NCI-H1092 treated with DMSO at 0.1 percent for 48 hours (cell line): ENCODE results near the gene MACROH2A1.

Source experiments
- DNase-seq: peaks from one replicate; lab custom pipeline; 2025; lab: John Stamatoyannopoulos, UW

MACROH2A1 gene

DNA sequence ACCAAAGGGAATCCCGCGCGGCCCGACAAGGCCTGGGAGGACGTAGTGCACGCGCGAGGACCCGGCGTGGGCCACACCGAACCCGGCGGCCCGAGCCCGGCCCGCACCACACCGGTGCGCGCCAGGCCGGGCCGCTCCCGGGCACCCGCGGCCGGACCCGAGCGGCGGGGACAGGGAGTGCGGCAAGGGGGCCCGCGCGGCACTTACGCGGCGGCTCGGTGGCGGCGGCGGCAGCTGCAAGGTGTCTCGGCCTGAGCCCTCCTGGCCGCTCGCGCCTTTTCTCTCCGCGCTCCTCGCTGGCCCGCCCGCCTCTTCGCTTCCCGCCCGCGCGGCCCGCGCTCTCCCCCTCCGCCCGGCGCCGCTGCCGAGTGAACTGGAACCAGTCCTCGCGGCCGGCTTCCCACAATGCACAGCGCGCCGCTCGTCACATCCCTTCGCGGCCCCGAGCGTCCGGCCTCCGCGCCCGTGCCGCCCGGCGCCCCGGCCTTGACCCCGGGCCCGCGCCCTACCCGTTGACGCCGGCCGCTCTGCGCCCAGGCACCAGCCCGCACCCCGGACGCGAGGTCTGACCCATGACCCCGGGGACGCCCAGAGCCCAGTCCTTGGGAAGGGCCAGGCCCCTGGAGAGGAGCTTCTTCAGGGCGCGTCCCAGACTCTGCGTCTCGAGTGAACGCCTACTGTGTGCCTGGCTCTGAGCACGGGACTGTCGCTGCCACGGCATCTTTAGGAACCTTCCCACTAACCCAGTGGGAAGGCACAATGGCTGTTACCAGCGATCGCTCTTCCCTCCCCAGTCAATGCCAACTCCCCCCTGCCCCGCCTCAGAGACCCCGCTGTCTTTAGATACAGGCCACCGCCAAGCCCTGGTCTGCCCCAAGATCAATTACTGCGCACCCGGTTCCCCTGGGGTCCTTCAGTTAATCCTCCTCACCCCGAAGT, at the start of gene MACROH2A1:
Gene MACROH2A1, minus strand, starts transcription at position 377 of the 939 bp plus-strand sequence. CDS start 10,138 bp downstream, outside the sequence.
- peak; percentile 71 for DNase-seq

DNA sequence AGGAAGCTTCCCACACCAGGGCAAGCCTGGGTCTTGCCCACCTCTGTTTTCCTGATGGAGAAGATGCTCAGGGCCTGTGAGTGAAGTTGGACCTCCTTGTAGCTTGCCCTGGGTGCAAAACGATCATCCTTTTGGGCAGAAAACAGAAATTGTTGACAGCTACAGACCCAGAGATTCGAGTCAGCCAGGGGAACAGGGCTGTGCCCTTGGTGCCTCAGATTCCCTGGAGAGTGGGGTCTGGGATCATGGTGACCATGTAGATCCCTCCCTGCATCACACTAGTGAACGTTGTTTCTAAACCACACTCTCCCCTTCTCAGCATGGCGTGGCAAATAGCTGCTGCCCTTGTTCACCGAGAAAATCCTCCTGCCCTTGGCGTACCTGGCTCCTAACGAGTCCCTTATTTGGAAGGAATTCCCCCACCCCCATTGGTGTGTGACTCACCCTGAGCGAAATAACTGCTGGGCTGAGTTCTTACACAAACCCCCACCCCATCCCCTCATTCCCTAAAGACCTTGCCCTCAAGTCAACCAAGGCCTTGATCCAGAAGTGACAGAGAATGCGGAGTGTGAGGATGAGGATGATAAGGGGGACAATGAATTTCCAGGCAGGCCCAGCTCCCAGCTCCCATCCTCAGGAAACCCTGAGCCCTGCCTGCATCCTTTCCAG, 49.2 kb upstream of the MACROH2A1 start:
- DNase-seq: no peak

DNA sequence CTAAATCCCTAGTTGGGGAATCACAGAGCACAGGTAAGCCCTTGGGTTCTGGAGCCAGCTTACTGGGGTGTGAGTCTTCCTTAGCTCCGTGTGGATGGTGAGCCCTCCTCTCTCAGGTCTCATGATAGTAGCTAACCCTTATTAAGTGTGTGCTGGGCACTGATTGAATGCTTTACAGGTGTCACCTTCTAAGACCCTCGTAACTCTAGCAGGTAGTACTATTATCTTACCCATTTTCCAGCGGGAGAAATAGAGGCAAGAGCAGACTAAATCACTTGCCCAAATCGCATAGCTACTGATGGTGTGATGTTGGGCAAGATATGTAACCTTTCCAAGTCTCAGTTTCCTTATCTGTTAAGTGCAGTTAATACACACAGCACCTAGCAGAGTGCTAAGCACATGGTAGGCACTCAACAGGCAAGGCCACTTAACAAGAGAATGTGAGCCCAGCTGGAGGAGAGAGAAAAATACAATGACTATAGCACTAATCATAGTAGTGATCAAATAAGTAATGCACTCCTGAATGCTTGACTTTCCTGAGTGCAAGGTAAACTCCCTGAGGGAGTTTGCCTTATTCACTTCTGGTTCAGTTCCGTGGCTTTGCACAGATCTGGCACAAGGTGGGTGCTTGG, 48.4 kb upstream of the MACROH2A1 start, which contains the start of gene DCANP1:
Gene DCANP1, minus strand, starts transcription at position 51 of the 632 bp plus-strand sequence. CDS start 240 bp downstream, outside the sequence.
- DNase-seq: no peak

DNA sequence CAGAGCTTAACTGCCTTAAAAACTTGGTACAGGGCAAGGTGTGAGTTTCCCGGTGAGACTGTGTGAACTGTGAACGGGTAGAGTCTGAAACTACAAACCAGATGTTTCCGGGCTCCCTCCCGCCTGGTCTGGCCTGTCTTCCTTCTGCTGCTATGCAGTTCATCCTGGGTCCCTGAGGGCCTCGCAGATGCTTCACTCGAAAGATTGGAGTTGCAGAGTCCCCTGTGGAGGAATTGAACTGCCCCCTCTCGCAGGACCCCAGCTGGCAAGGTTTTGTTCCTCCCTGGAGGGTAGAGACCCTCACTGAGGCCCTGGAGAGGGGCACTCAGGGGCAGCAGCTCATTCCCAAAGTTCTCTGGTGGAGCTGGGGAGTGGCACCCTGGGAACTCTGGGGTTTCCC, 47.6 kb upstream of the MACROH2A1 start:
- DNase-seq: no peak

DNA sequence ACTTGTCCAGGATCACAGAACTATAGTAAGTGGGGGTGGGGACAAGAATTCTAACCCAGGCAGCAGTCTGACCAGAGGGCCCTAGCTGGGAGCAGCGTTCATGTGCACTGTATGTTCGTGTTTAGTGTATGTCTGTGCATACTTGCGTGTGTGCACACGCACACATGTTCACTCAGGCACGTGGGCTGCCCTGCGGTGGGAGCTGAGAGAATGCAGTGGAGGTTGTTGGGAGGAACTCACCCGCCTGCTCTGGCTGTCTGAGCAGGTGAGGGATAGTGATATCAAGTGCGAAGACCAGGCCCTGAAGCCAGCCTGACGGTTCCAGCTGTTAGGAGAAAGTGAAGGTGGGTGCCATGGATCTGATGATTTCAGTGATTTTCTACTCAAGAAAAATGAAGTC, 47.2 kb upstream of the MACROH2A1 start:
- DNase-seq: no peak

DNA sequence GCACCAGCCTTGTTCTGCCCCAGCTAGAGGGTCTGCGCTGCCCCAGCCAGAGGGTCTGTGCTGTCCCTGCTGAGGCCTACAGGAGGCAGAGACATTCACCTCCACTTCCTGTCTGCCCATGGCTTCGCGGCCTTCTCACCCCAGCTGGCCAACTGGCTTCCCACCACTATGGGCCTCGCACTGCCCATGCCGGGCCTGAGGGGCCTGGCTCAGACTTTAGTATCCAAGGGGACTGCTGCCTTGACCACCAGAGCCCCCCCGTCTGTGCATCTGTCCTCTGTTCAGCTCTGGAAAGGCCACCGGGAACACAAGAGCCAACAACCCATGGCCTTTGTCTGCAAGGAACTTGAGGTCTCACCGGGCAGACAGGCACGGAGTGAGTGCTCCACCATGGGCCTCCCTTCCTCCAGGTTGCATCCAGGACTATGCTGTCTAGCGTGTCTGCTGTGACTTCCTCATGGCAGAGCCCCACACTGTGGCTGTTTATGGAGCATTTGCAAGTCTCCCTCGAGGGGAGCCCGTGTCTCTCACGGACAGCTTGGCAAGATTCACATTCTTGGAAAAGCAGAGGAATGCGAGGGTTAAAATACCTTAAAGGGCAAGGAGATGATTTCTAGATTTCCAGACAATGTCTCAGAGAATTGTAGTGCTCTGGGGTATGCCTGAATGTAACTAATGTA, 46.4 kb upstream of the MACROH2A1 start:
- no peak for DNase-seq

DNA sequence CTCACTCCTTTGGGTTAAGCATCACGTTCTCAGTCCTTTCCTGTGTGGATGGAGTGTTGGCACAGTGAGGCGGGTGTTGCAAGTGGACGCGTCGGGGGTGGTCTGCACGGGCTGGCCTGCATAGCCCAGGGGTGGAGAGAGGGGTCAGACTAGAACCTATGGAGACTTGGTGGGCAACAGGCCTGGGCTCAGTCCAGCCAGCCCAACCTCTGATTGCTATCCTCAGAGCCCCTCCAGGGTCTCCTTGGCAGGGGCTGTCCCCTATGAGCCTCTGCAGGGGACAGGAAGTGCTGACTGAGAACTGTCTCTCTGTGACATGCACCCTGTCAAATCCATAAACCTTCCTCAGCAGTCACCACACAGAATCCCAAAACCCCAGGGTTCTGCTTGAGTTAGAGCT, 45.9 kb upstream of the MACROH2A1 start:
- no peak for DNase-seq

DNA sequence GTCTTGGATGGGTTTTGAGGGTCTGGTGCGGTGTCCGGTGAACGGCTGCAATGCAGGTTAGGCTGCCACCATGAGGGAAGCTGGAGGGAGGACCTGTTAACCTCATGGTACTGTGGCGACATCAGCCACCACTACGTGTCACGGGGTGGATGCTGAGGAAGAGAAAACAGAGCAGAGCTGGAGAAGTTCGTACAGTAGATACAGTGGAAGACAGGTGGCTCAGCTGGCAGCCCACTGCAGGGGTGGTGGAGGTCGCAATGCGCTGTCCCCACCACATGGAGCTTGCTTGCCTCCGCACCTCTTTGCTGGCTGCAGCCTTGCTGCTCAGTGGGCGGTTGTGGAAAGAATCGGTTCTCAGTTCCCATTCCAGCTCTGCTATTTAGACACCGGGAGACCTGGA, 45.3 kb upstream of the MACROH2A1 start:
- no peak for DNase-seq

DNA sequence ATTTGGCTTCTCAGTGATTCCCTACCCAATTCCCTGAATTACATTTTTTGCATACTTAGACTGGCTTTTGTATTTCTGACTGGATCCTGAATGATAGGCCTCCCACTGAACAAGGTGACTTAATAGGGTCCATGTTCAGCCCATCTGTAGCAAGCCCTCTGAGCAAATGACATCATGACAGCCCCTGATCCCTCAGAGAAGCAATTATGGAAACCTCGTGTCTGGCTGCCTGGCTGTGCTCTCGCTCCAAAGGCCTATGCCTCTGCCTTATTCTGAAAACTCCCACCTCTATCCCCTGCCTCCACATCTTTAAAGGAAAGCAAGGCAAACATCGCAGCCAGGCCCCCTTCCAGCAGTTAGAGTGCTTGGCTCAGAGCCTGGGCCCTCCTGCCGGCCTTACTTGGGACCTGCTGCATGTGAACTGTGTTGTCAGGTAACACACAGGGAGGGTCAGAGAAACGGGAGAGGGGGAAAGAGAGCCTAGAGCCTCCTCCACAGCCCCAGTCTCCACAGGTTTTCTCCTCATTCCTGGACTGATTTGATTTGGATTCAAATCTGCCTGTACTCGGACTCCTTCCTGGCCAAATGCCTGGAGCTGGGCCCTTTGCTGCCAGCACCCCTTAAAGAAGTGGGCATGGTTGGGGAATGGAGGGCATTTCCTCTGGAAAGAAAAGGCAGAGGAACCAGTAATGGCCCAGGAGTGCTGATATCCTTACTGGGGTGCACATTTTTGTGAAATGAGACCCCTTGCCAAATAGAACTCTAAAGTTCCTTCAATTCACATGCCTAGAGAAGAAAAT, 44.3 kb upstream of the MACROH2A1 start:
- peak; percentile 11 for DNase-seq

DNA sequence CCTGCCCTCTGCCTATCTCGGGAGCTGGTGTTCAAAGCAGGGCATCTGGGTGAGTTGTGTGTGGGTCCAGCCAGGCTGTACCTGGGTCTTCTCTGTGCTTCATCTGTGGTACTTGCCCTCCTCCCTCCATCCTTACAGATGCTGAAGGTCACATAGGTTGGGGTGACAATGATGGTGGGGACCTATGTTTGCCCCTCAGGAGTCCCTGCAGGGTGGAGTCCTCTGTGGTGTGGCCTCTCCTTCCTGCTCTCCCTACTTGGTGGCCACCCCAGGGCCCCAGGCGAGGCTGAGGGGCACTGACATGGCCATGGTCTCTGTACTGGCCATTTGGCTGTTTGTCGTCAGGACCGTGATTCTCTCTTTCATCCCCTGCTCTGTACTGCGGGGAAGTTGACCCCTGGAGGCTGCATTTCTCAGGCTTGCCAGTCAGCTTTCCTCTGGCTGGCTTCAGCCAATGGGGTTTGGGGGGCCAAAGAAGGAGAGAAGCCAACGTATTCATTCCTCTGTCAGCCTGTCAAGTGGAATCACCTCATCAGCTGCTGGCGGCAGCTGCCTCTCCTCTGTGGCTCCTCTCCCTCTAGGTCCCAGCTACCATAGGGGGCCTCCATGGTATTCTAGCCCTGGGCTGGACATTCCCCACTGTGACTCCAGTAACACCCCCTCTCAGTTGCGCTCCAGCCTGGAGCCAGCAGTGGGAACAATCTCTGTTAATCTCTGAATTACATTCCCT, 43.6 kb upstream of the MACROH2A1 start:
- no peak for DNase-seq

DNA sequence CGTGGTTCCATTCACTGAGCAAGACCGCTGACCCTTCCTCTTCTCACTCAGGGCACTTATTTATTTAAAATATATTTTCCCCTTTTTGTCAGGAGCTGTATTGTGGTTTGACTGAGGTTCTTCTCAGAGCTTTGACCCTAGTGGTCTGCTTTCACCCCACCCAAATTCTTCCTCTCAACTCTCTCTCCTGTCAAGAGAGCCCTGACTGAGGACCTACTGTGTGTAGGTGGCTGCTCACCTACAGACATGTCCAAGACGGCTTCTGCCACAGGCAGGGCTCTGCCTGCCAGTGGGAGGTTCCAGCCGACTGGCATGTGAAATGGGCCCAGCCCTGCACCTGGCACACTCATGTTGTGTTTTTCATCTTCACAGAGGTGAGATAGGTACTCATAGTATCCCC, 42.9 kb upstream of the MACROH2A1 start:
- DNase-seq: no peak

DNA sequence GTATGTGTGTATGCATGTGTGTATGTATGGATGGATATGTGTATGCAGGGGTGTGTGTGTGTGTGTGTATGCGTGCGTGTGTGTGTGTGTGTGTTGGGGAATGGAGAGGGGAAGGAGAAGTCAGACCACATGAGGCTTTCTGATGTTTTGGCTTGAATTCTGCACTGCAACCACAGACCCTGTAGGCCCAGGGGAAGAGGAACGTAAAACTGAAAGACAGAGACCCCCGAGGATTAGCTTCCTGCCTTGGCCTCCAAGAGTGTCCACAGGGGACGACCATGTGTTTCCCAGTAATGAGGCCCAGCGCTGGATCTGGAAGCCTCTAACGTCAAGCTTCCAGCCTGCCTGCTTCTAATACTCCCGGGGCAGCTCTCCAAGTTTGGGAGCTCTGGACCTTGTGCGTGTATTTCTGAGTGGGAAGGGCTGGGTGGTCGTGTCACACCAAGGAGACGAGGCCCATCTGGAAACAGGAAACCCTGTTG, 42.4 kb upstream of the MACROH2A1 start:
- no peak for DNase-seq

DNA sequence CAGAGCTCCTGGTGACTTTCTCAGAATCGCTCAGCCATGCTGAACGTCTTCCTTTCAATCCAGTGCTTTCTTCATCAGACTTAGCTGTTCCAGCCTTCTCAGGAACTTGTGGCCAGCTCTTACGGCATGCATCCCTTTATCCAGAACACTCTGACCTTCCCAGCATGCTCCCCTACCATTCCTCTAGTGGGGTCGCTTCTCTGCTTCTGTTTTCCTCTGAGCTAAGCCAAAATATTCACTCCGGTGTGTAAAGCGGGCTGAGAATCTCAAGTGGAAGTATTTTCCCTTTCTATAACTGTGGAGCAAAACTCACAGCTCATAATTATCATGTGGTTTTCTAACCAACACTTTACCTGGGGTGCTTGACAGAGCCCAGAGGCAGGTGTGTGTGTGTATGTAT, 41.9 kb upstream of the MACROH2A1 start:
- DNase-seq: no peak

DNA sequence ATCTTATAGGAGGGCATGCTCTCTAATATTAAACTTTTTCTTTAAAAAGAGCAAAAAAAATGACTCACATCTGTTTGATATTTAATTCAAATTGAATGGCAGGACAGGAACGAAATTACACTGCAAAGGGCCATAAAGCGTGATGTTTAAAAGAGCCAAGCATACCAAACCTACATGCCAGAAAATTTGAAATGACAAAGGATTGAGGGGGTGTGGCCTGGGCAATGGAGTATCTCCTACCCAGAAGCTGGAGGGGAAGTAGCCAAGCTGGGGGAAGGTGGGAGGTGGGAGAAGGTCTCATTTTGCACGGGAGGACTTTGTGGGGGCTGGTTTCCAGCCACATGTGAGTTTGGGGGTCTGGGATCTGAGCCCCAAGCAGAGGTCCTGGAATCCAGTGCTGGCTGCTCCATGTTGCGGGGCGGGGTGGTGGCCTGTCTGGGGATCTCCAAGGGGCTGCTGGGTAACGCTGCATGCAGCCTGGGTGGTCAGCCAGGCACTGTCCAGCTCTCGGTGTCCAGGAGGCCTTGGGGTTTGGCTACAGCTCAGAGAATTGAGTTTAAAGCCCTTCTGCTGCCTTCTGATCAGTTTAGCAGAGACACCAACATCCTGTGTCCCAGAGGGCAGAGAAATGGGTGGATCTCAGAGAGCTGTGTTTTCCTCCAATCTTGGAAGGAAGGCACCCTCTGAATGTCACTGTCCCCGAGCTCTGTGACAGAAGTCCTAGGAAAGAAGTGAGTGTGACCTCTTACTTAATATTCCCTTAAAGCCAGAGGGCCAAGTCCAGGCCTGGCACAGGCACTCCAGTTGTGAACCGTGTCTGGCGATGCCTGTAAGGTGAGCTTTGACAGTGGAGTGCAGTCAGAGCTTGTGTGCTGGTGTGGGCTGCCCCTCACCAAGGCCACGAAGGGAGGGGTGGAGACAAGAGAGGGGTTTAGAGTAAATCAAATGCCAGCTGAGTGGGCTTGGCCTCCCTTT, 40.5 kb upstream of the MACROH2A1 start:
- DNase-seq: no peak

DNA sequence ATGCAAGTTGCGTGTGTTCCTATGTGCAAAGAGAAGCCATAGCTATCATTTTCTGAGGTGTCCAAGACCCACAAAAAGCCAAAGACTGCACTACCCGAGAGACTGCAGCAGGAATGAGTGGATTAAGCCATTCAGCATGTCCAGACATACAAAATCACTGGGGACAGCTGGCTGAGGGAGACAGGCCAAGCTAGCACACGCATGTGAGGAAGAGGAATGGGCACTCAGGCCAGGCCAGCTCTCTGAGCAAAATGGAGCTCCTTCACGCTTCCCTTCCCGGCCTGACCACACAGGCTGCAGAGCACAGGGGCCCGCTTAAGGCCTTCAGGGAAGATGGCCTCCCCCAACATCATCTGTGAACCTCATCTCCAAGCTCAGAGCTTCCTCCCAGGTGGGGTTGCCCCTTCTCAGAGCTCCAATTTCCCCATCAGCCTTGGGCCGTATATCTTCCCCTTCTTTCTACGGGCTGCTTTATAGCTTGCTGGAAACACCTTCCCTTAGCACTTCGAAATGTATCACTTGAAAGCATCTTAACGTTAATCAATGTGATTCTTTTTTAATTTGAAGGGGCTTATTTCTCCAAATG, 39.7 kb upstream of the MACROH2A1 start:
- DNase-seq: no peak

DNA sequence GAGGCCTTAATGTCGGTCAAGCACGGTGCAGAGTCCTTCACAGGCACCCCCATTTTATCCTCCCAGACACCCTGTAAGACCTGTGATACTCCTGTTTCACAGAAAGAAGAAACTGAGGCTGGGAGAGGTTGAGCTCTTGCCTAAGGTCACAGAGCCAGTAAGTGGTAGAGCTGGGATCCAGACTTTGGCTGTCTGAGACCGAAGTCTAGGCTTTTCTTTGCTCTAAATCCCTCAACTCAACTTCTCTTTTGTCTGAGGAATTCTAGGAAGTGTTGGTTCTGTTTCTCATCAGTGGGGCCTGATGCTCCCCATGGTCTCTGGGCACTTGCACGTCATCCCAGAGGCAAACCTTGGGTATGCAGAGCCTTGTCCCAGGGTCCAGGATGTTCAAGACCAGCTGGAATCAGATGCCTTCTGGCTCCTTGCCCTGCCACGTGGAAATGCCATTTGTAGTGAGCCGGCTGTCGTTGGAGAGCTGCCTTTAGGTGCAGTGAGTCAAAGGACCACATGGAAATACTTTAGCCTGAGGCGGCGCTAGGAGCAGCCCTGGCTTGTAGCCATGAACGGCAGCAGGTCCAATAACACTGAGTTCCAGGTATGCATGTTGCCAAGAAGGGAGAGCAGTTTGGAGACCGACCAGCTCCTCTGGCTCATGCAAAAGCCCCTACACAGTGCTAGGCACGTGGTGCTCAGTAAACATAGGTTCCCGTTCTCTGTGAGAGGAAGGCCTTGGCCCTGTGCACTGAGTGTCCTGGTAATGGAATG, 38.9 kb upstream of the MACROH2A1 start:
- peak; percentile 77 for DNase-seq

DNA sequence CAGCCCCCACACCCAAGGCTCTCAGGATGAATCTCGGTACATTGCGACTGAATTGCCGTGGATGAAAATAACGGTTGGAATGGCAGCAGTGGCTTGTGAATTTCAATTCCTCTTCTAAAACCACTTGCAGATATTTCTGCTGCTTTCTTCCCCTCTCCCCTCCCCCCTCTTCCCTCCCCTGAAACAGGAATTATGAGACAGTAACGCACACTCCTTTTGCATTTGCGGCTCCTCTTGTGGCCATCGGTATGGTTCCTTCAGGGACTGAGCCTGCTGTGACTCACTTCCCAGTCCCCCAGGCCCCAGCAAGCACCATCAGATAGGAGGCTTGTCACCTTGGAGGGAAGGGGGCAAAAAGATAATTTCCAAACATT, 38.4 kb upstream of the MACROH2A1 start:
- no peak for DNase-seq

DNA sequence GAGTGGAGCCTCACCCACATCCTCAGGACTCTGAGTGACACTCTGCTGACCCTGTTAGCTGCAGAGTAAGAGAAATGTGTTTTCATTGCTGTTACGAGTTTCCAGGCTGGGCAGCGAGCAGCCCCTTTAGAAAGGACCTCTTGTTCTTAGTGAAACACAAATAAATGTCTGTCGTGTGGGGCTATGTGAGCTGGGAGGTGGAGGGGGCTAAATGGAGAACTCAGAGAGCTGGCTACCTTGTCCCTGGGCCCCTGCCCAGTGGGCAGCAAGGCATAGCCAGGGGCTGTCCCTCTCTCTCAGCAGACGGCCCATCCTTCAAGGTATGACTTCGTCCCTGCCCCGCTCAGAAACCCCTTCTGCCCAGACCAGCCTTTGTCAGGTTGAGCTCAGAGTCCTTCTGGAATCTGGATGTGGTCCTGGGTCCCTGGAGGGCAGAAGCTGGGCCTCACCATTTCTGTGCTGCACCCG, 38.0 kb upstream of the MACROH2A1 start:
- no peak for DNase-seq
